Neuronal stem cell (in vitro differentiated cells): ENCODE results near the gene ACYP1.

ENCODE experiments used
- DNase-seq: peaks from one replicate; pipeline ENCODE4 v3.0.0-alpha.2; 2013; ENCODE audit warnings: low spot score
- H2AFZ ChIP-seq: one replicate; pipeline ENCODE4 v1.6.1; 2013; ENCODE audit warnings: mild to moderate bottlenecking, low read length, inconsistent platforms
- H2AK5ac ChIP-seq: 2 replicates; pipeline ENCODE4 v1.6.1; 2013; ENCODE audit warnings: low read depth, mild to moderate bottlenecking, inconsistent platforms, low read length, moderate library complexity, mixed read lengths
- H2BK120ac ChIP-seq: 2 replicates; pipeline ENCODE4 v1.6.1; 2013; ENCODE audit warnings: low read depth, mild to moderate bottlenecking, inconsistent platforms, low read length, moderate library complexity, mixed read lengths
- H2BK12ac ChIP-seq: one replicate; pipeline ENCODE4 v1.6.1; 2013; ENCODE audit warnings: low read length, inconsistent platforms
- H2BK15ac ChIP-seq: 2 replicates; pipeline ENCODE4 v1.6.1; 2013; ENCODE audit warnings: mild to moderate bottlenecking, low read length, inconsistent platforms, mixed read lengths
- H2BK5ac ChIP-seq: one replicate; pipeline ENCODE4 v1.6.1; 2013; ENCODE audit warnings: inconsistent platforms, mild to moderate bottlenecking, low read length, moderate library complexity
- H3K14ac ChIP-seq: one replicate; pipeline ENCODE4 v1.6.1; 2013; ENCODE audit warnings: low read length, inconsistent platforms
- H3K18ac ChIP-seq: 2 replicates; pipeline ENCODE4 v1.6.1; 2013; ENCODE audit warnings: low read length, inconsistent platforms
- H3K23ac ChIP-seq: 2 replicates; pipeline ENCODE4 v1.6.1; 2013; ENCODE audit warnings: low read depth, mild to moderate bottlenecking, mixed read lengths, low read length, inconsistent platforms; ENCODE audit not compliant: poor library complexity
- H3K27ac ChIP-seq: replicated peaks from 3 replicates; pipeline ENCODE4 v1.5.1; 2013; ENCODE audit warnings: low read length, inconsistent platforms
- H3K27me3 ChIP-seq, 3 experiments: 2 replicates each; pipeline ENCODE4 v1.6.1; 2013; ENCODE audit warnings: low read length in 3 of 3, mild to moderate bottlenecking in 2 of 3, inconsistent platforms in 1 of 3, low read depth in 1 of 3, mixed read lengths in 1 of 3, moderate library complexity in 1 of 3; ENCODE audit not compliant: control insufficient read depth in 3 of 3, insufficient read depth in 3 of 3
- H3K36me3 ChIP-seq, 2 donors: replicated peaks in 1 of 2; 2 replicates each; pipeline ENCODE4 v1.6.1; 2013; ENCODE audit warnings: low read length in 2 of 2; ENCODE audit not compliant: control insufficient read depth in 2 of 2, insufficient read depth in 2 of 2
- H3K4ac ChIP-seq: 2 replicates; pipeline ENCODE4 v1.6.1; 2013; ENCODE audit warnings: inconsistent platforms, mild to moderate bottlenecking, low read length, moderate library complexity
- H3K4me1 ChIP-seq, 2 donors: 1 replicate in 1 of 2; 2 replicates in 1 of 2; pipeline ENCODE4 v1.6.1; 2013; ENCODE audit warnings: low read length in 2 of 2, low read depth in 1 of 2; ENCODE audit not compliant: control insufficient read depth in 2 of 2, insufficient read depth in 1 of 2
- H3K4me2 ChIP-seq: one replicate; pipeline ENCODE4 v1.6.1; 2013; ENCODE audit warnings: mild to moderate bottlenecking, low read length, inconsistent platforms; ENCODE audit not compliant: insufficient read depth, poor library complexity, severe bottlenecking
- H3K4me3 ChIP-seq, 2 donors: 2 replicates each; pipeline ENCODE4 v1.5.1; 2013; ENCODE audit warnings: low read length in 2 of 2, mild to moderate bottlenecking in 2 of 2, inconsistent platforms in 1 of 2, moderate library complexity in 1 of 2
- H3K79me1 ChIP-seq: one replicate; pipeline ENCODE4 v1.6.1; 2013; ENCODE audit warnings: low read depth, mild to moderate bottlenecking, inconsistent platforms, low read length, moderate library complexity
- H3K9ac ChIP-seq: one replicate; pipeline ENCODE4 v1.6.1; 2013; ENCODE audit warnings: mild to moderate bottlenecking, low read depth, low read length, inconsistent platforms; ENCODE audit not compliant: poor library complexity
- H3K9me3 ChIP-seq, 2 donors: replicated peaks in 1 of 2; 2 replicates each; pipeline versions ENCODE3 to v1.6.1; 2013; ENCODE audit warnings: low read length in 2 of 2, mild to moderate bottlenecking in 2 of 2, inconsistent platforms in 1 of 2, low read depth in 1 of 2, mixed read lengths in 1 of 2, moderate library complexity in 1 of 2; ENCODE audit not compliant: control insufficient read depth in 2 of 2, insufficient read depth in 1 of 2
- H4K8ac ChIP-seq: one replicate; pipeline ENCODE4 v1.6.1; 2013; ENCODE audit warnings: low read depth, mild to moderate bottlenecking, inconsistent platforms, low read length, moderate library complexity
- H4K91ac ChIP-seq: one replicate; pipeline ENCODE4 v1.6.1; 2013; ENCODE audit warnings: low read length, low read depth, mild to moderate bottlenecking, inconsistent platforms; ENCODE audit not compliant: poor library complexity
- whole genome bisulfite sequencing, 2 donors: extraction: QIAGEN DNeasy Blood & Tissue Kit; methylation state at CpG; one replicate each; pipeline ENCODE4 v1.1.7; 2013; ENCODE audit warnings: missing lambda C conversion rate in 2 of 2, mixed read lengths in 1 of 2; ENCODE audit not compliant: insufficient read length in 2 of 2, insufficient replicate concordance in 1 of 2; ENCODE audit errors: extremely low coverage in 2 of 2; 5-methylcytosine and 5-hydroxymethylcytosine counted together

ACYP1 gene

DNA sequence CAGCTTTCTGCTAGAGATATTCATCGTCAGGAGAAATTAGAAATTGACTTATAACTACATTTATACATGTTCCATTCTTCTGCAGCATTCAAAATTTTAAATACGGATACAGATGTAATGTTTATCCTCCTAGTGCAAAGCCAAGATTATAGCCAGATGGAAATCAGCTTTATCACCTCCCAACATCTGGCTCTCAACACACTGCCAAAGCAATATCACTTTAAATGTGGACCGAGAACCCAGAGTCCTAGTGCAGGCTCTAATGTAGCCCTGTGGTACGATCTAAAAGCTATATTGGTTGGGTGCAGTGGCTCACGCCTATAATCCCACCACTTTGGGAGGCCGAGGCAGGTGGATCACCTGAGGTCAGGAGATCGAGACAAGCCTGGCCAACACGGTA lies 19.1 kb downstream of the ACYP1 start:
- Histone ChIP-seq H3K14ac (no peak overlapping the region), H3K27me3 (no peaks in the 10 kb centered on the region), H3K27ac (no peak overlapping the region), H3K79me1 (no peaks in the 10 kb centered on the region), H3K18ac (no peak overlapping the region), H3K4me3 (no peak overlapping the region), H2BK5ac (no peak overlapping the region), H3K23ac (no peak overlapping the region), H4K8ac (no peak overlapping the region), H3K4me1 (no peaks in the 10 kb centered on the region), H3K9me3 (no peaks in the 10 kb centered on the region), H2AFZ (no peak overlapping the region), H4K91ac (no peak overlapping the region), H3K9ac (no peak overlapping the region), H2BK120ac (no peak overlapping the region), H2AK5ac (no peak overlapping the region), H2BK12ac (no peak overlapping the region), H3K4ac (no peak overlapping the region), H3K4me2 (no peak overlapping the region), H3K36me3 (peaks cover 0 to 1% of the 10 kb centered on the region in 2 donors), H2BK15ac (no peak overlapping the region)
- DNase-seq = no peak
- WGBS, 2 donors = no CpG with 5 or more reads among the region's 8 CpGs

DNA sequence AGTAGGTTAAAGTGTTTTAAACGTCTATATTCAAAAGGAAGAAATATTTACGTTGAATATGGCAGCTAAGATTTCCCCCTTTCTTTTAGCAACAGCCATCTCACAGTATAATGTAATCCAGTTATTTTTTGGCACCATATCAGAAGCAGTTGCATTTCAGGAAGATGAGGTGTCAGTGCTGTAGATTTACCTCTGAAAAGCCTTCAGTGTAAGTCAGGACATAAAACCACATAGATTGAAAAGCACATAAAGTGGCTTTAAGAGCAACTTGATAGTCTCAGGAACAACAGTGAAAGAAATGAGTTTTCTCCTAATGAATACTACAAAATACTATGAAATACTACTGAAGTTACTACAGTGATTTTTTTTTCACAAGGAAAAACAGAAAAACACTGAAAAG lies 19.5 kb downstream of the ACYP1 start:
- no peak overlapping the region for H2BK12ac ChIP-seq
- H3K27ac ChIP-seq = no peak overlapping the region
- H3K14ac ChIP-seq = no peak overlapping the region
- H3K4ac ChIP-seq = no peak overlapping the region
- no peak overlapping the region for H2BK120ac ChIP-seq
- no peak overlapping the region for H2AK5ac ChIP-seq
- H3K23ac ChIP-seq = no peak overlapping the region
- no peaks in the 10 kb centered on the region for H3K79me1 ChIP-seq
- no peak overlapping the region for H3K9ac ChIP-seq
- H2AFZ ChIP-seq = no peak overlapping the region
- no CpG with 5 or more reads among the region's 2 CpGs for WGBS, 2 donors
- H3K4me1 ChIP-seq = no peaks in the 10 kb centered on the region
- H4K91ac ChIP-seq = no peak overlapping the region
- no peaks in the 10 kb centered on the region for H3K9me3 ChIP-seq
- H2BK5ac ChIP-seq = no peak overlapping the region
- H3K4me2 ChIP-seq = no peak overlapping the region
- DNase-seq = no peak
- H3K4me3 ChIP-seq = no peak overlapping the region
- no peaks in the 10 kb centered on the region for H3K27me3 ChIP-seq
- no peak overlapping the region for H3K18ac ChIP-seq
- H3K36me3 ChIP-seq = peaks cover 0 to 1% of the 10 kb centered on the region in 2 donors
- no peak overlapping the region for H2BK15ac ChIP-seq
- no peak overlapping the region for H4K8ac ChIP-seq

DNA sequence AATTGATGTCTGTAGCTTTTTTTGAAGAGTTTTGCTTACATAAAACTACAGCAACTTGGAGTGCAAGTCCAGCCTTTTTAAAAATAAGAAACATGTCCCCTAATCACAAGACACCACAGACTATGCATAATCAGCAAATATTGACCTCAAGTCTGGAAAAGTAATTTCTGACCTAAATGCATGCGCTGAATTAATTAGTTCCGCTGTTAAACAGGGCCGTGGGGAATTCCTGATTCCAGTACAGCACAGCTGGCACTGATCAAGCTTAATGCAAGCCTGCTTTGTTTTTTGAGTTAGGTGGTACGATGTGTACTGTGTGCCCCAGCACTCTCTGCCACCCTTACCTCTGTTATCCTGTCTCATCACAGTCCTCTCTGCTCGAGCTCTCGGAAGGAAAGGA lies 21.8 kb downstream of the ACYP1 start:
- Histone ChIP-seq H3K9ac (no peak overlapping the region), H2BK12ac (no peak overlapping the region), H3K4me2 (no peak overlapping the region), H3K4ac (no peak overlapping the region), H2AK5ac (no peak overlapping the region), H3K4me3 (no peak overlapping the region), H2BK15ac (no peak overlapping the region), H2BK120ac (no peak overlapping the region), H3K79me1 (no peaks in the 10 kb centered on the region), H3K4me1 (no peaks in the 10 kb centered on the region), H3K36me3 (peaks cover 1 to 5% of the 10 kb centered on the region in 2 donors), H3K18ac (no peak overlapping the region), H4K91ac (no peak overlapping the region), H2AFZ (no peak overlapping the region), H3K14ac (no peak overlapping the region), H3K9me3 (no peaks in the 10 kb centered on the region), H2BK5ac (no peak overlapping the region), H3K27ac (no peak overlapping the region), H3K23ac (no peak overlapping the region), H4K8ac (no peak overlapping the region), H3K27me3 (no peaks in the 10 kb centered on the region)
- no CpG with 5 or more reads among the region's 6 CpGs for WGBS, 2 donors
- DNase-seq = no peak

DNA sequence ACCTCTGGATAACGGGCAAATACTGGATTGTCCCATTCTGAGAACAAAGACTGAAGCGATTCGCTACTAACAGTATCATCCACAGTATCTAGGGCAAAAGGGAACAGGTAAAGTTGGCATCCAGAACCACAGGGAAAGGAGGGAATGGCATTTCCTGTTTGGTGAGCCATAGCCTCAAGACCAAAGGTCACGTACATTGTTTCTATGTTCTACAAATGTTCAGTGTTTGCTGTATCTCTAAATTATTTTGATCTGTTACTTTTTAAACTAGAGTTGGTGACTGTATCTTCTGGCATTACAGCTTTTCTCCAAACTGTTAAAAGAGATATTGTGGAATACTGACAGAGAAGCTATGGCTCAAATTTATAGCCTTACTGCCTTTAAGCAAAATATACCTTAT lies 22.2 kb downstream of the ACYP1 start:
- no peak overlapping the region for H2BK5ac ChIP-seq
- no peak overlapping the region for H2BK12ac ChIP-seq
- no peak overlapping the region for H3K4me2 ChIP-seq
- H3K79me1 ChIP-seq = no peaks in the 10 kb centered on the region
- H3K4me3 ChIP-seq = no peak overlapping the region
- no peak overlapping the region for H2BK15ac ChIP-seq
- no peaks in the 10 kb centered on the region for H3K9me3 ChIP-seq
- no peaks in the 10 kb centered on the region for H3K4me1 ChIP-seq
- no peak overlapping the region for H4K91ac ChIP-seq
- no CpG with 5 or more reads among the region's 4 CpGs for WGBS, 2 donors
- H3K4ac ChIP-seq = no peak overlapping the region
- no peak overlapping the region for H3K23ac ChIP-seq
- H2AFZ ChIP-seq = no peak overlapping the region
- H3K18ac ChIP-seq = no peak overlapping the region
- H3K14ac ChIP-seq = no peak overlapping the region
- no peak for DNase-seq
- H3K36me3 ChIP-seq = peaks cover 1 to 5% of the 10 kb centered on the region in 2 donors
- no peak overlapping the region for H2BK120ac ChIP-seq
- no peak overlapping the region for H3K27ac ChIP-seq
- no peak overlapping the region for H4K8ac ChIP-seq
- no peak overlapping the region for H3K9ac ChIP-seq
- no peak overlapping the region for H2AK5ac ChIP-seq
- no peaks in the 10 kb centered on the region for H3K27me3 ChIP-seq
